HepG2 (cell line): ENCODE results near the gene DGAT2. TPM values are rescaled to one million over a fixed set of nuclear protein-coding genes. Genes with fewer than 3 reads are reported as not detected.

Source experiments
- ATAC-seq: fragments of 200-7000 bp; cut with Tn5 transposase; 3 replicates; pipeline ENCODE4 v1.9.1; 2020; ENCODE audit warnings: mild to moderate bottlenecking, moderate library complexity
- BruUV-seq: library from RNA; stranded (reverse); fragments of 400-500 nt; replicated peaks from 2 replicates; lab custom pipeline; 2021; lab: Mats Ljungman, UMichigan
- CTCF ChIA-PET: fragments of 300-600 bp; formaldehyde crosslinking; extraction: SDS; loops from one replicate; lab custom pipeline; 2021; ENCODE audit warnings: low total read pairs, inconsistent platforms, low intra/inter-chr PET ratio; lab: Yijun Ruan, JAX
- POLR2A ChIA-PET: fragments of 350-600 bp; sonication (Branson Sonifier 250); formaldehyde crosslinking; loops from one replicate; lab custom pipeline; 2020; ENCODE audit warnings: antibody characterized with exemption, inconsistent platforms; lab: Yijun Ruan, JAX
- DNase-seq: peaks from one replicate; pipeline ENCODE4 v3.0.0-alpha.2; 2015; ENCODE audit warnings: low spot score
- FAIRE-seq: peaks from 3 replicates; lab custom pipeline; 2011; peaks lifted over from hg19 to GRCh38; lab: Jason Lieb, UNC
- H2AFZ ChIP-seq: one replicate; pipeline ENCODE4 v1.6.1; 2011; ENCODE audit warnings: low read length, inconsistent platforms
- H3K27ac ChIP-seq: fragments of 300-600 bp; 3 replicates; pipeline ENCODE4 v1.8.0; 2011; ENCODE audit warnings: mixed run types, mild to moderate bottlenecking, mixed read lengths, low read length, inconsistent platforms; ENCODE audit not compliant: insufficient read depth; ENCODE audit errors: extremely low read length
- H3K27me3 ChIP-seq, 2 experiments: fragments of 200-600 bp in 1 of 2; 2 replicates in 1 of 2; 3 replicates in 1 of 2; pipeline versions ENCODE4 v1.6.0 to v1.8.0; 2011; ENCODE audit warnings: low read length in 2 of 2, mild to moderate bottlenecking in 2 of 2, moderate library complexity in 2 of 2, inconsistent platforms in 1 of 2; ENCODE audit not compliant: insufficient read depth in 2 of 2, control insufficient read depth in 1 of 2
- H3K36me3 ChIP-seq, 2 experiments: fragments of 200-600 bp in 1 of 2; replicated peaks in 1 of 2; 2 replicates in 1 of 2; 3 replicates in 1 of 2; pipeline versions ENCODE4 v1.5.1 to v1.8.0; 2011; ENCODE audit warnings: low read length in 2 of 2, inconsistent platforms in 1 of 2; ENCODE audit not compliant: insufficient read depth in 2 of 2, control insufficient read depth in 1 of 2
- H3K4me1 ChIP-seq: 2 replicates; pipeline ENCODE4 v1.5.1; 2012; ENCODE audit warnings: low read length, inconsistent platforms; ENCODE audit not compliant: insufficient read depth
- H3K4me2 ChIP-seq: 2 replicates; pipeline ENCODE4 v1.6.0; 2011; ENCODE audit warnings: low read depth, low read length, inconsistent platforms
- H3K4me3 ChIP-seq, 3 experiments: fragments of 200-600 bp in 1 of 3; sonication (generic), shearing (Covaris generic) in 1 of 3; replicated peaks in 1 of 3; 2 replicates each; pipeline ENCODE4 v1.5.1; 2011 to 2016; ENCODE audit warnings: low read length in 3 of 3, inconsistent platforms in 2 of 3, low read depth in 2 of 3, mild to moderate bottlenecking in 2 of 3, control low read depth in 1 of 3, mixed read lengths in 1 of 3; ENCODE audit not compliant: insufficient read depth in 1 of 3
- H3K79me2 ChIP-seq: one replicate; pipeline ENCODE4 v1.6.1; 2011; ENCODE audit warnings: low read length, inconsistent platforms; ENCODE audit not compliant: insufficient read depth
- H3K9ac ChIP-seq: 2 replicates; pipeline ENCODE4 v1.6.0; 2011; ENCODE audit warnings: mild to moderate bottlenecking, low read depth, low read length, inconsistent platforms; ENCODE audit not compliant: insufficient read depth
- H3K9me3 ChIP-seq: 2 replicates; pipeline ENCODE4 v1.5.1; 2012; ENCODE audit warnings: mild to moderate bottlenecking, low read length
- H4K20me1 ChIP-seq: 2 replicates; pipeline ENCODE4 v1.6.0; 2011; ENCODE audit warnings: inconsistent platforms, mild to moderate bottlenecking, low read length, moderate library complexity; ENCODE audit not compliant: insufficient read depth
- ELF3 ChIP-seq: IDR thresholded peaks from 2 replicates; pipeline ENCODE4 v1.6.1; 2016; ENCODE audit warnings: missing genetic modification reagents, missing compliant biosample characterization
- EZH2 ChIP-seq: conservative IDR thresholded peaks from 2 replicates; pipeline ENCODE4 v1.6.1; 2012; ENCODE audit warnings: mild to moderate bottlenecking, low read depth, low read length, moderate library complexity
- NR3C1 ChIP-seq: sonication (generic); formaldehyde crosslinking; IDR thresholded peaks from 2 replicates; pipeline ENCODE4 v1.4.0; 2020; ENCODE audit warnings: missing genetic modification reagents
- SIN3A ChIP-seq: IDR thresholded peaks from 2 replicates; pipeline ENCODE4 v1.6.1; 2011; ENCODE audit warnings: low read depth, mild to moderate bottlenecking, control low read depth, low read length, borderline replicate concordance
- ZBTB7B ChIP-seq: sonication (generic); formaldehyde crosslinking; IDR thresholded peaks from 2 replicates; pipeline ENCODE4 v1.4.0; 2020; ENCODE audit warnings: missing genetic modification reagents
- ZFAT ChIP-seq: sonication (generic); formaldehyde crosslinking; conservative IDR thresholded peaks from 2 replicates; pipeline ENCODE4 v1.8.1; 2023; ENCODE audit warnings: missing genetic modification reagents, inconsistent platforms
- ZNF142 ChIP-seq: sonication (generic); formaldehyde crosslinking; IDR thresholded peaks from 2 replicates; pipeline ENCODE4 v1.4.0; 2020; ENCODE audit warnings: missing genetic modification reagents
- ZNF235 ChIP-seq: sonication (generic); formaldehyde crosslinking; IDR thresholded peaks from 2 replicates; pipeline ENCODE4 v1.8.1; 2023; ENCODE audit warnings: mild to moderate bottlenecking, missing genetic modification reagents, borderline replicate concordance
- WGBS: methylation state at CpG from one replicate; pipeline ENCODE4 v1.1.6; 2017; ENCODE audit warnings: low lambda C conversion rate; 5-methylcytosine and 5-hydroxymethylcytosine counted together
- in situ Hi-C: cut with HindIII; loops from 2 replicates; pipeline ENCODE4 v1.10.0; 2017; ENCODE audit warnings: low pct_unique_long_range_greater_than_20kb; ENCODE audit not compliant: extremely low pct_ligation_motif_present
- intact Hi-C: fragments of 100-400 bp; cut with micrococcal nuclease; formaldehyde crosslinking; loops from one replicate; pipeline ENCODE4 v1.10.0; 2022; ENCODE audit not compliant: unreplicated experiment
- polyA plus RNA-seq, 8 experiments: library from polyadenylated mRNA; depleted of rRNA in 3 of 8; stranded (reverse) in 7 of 8; unstranded in 1 of 8; fragments of >200 nt; fragmentation: Illumina TruSeq in 4 of 8; extraction: Trizol in 4 of 8; gene quantifications; 2 replicates each; pipeline versions ENCODE4 v1.2.1 to v1.2.3, GENCODE V29; 2011 to 2016; ENCODE audit warnings: low read depth in 4 of 8, missing spikeins in 1 of 8, mixed read lengths in 1 of 8; ENCODE audit not compliant: insufficient read depth in 1 of 8
- total RNA-seq, 5 experiments: library from RNA; depleted of rRNA; stranded (reverse); fragments of >200 nt; fragmentation: Illumina TruSeq; extraction: Trizol; gene quantifications; 2 replicates each; pipeline ENCODE4 v1.2.3, GENCODE V29; 2016; ENCODE audit warnings: low read depth in 1 of 5

Gene DGAT2
- total and polyA plus RNA-seq, 2 of the 13 experiments (the other 11 are each of a cell fraction or from before 2014, with no cell fraction given): 39.0 to 65.6 TPM

- TF ChIP-seq ZNF235 (CRISPR knock-in tag) (no peak), EZH2 (no peak), SIN3A (no peak), ELF3 (no peak), NR3C1 (CRISPR knock-in tag) (no peak), ZFAT (CRISPR knock-in tag) (no peak), ZBTB7B (no peak), ZNF142 (CRISPR knock-in tag) (no peak)
- no peak overlapping the region for H2AFZ ChIP-seq
- H3K27ac ChIP-seq: peak overlapping the region; percentile 54
- in situ Hi-C loops (no loop called here), intact Hi-C loops (no loop called here)
- no peaks in the 10 kb centered on the region for H4K20me1 ChIP-seq
- CTCF ChIA-PET: no interaction called here
- FAIRE-seq (no peak), DNase-seq (no peak), ATAC-seq (no peak)
- POLR2A ChIA-PET: interaction anchor here (0.7 to 7.1 kb wide), 7 partner anchors 9 to 73 kb away, joined by 3 to 138 read pairs (median 8); partner anchors contain the start of genes DGAT2 and UVRAG
- H3K79me2 ChIP-seq: no peaks in the 10 kb centered on the region
- peaks cover 7 to 50% of the 10 kb centered on the region in 2 experiments for H3K36me3 ChIP-seq
- H3K4me2 ChIP-seq: no peak overlapping the region
- 92% methylated on average over 2 of the region's 6 CpGs for WGBS
- no peaks in the 10 kb centered on the region for H3K9me3 ChIP-seq
- H3K4me1 ChIP-seq: peaks cover 73% of the 10 kb centered on the region
- H3K27me3 ChIP-seq: no peaks in the 10 kb centered on the region
- no peak overlapping the region for H3K9ac ChIP-seq
- H3K4me3 ChIP-seq: no peak overlapping the region
- BruUV-seq: no TSS peak
These were observed 23.7 kb downstream of the DGAT2 start for GRCh38 chr11:75792127-75792731.
